ENCODE results near the gene NR1D1. TPM values are rescaled to one million over a fixed set of nuclear protein-coding genes. Genes with fewer than 3 reads are reported as not detected.

The NR1D1 gene
- total RNA-seq, 4 donors from 2014 or later, result 1.5 to 20.4 (median 18.3) TPM

DNA sequence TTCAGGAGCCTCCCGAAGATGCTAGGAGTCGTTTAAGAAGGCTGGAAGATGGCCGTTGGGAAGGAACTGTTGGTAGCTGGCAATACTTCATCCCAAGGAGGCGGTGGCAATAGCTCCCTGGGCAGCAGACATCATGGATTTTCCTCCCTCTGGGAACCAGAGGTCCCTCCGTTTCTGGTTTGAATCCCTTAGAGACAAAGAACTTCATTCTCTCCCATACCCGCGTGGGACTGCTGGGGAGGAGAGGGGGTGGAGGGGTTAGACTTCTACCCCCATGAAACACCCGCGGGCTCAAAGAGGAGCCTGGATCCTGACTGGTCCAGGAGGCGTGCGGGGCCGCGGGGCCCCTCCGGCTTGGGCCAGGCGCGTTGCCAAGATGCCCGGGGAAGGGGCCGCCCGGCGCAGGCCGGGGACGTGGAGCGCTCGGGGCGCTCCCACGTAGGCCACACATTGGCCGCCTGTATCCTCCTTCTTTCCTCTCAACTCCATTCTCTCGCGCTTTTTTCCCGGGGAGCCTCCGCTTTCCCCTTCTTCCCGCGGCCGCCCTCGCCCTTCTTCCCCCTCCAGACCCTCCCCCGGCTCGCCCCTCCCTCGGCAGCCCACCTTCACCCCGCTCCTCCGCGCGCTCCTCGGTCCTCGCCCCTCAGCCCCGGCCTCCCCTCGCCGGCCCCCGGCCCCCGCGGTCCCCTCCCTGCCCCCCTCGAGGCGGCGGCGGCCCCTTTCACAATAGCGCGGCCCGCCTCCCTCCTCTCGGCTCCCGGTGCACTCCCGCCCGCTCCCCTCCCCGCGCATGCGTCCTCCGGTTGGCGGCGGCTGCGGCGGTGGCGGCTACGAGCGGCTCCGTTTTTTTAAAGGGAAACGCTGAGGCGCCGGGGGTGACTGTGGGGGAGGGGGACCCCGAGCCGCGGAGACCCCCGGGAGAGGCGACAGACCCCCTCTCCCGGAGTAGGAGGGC is 21.1 kb upstream of the NR1D1 start, which contains the start of gene MSL1:
MSL1 (plus strand) TSS at position 791 of the 955 bp plus-strand sequence. CDS start 642 bp downstream, outside the sequence.
- no peaks in the 10 kb centered on the region for H3K9me3 ChIP-seq
- H3K36me3 ChIP-seq, result peaks cover 0 to 12% of the 10 kb centered on the region in 2 donors
- H3K4me3 ChIP-seq, result peak within 1 kb of the TSS; percentile 87 to 88
- 0 to 1% methylated on average over 10 to 20 of the region's 82 CpGs for WGBS, 2 donors (ENCODE audit: low coverage in 1 of 2)
- TF ChIP-seq, protein P1, sequence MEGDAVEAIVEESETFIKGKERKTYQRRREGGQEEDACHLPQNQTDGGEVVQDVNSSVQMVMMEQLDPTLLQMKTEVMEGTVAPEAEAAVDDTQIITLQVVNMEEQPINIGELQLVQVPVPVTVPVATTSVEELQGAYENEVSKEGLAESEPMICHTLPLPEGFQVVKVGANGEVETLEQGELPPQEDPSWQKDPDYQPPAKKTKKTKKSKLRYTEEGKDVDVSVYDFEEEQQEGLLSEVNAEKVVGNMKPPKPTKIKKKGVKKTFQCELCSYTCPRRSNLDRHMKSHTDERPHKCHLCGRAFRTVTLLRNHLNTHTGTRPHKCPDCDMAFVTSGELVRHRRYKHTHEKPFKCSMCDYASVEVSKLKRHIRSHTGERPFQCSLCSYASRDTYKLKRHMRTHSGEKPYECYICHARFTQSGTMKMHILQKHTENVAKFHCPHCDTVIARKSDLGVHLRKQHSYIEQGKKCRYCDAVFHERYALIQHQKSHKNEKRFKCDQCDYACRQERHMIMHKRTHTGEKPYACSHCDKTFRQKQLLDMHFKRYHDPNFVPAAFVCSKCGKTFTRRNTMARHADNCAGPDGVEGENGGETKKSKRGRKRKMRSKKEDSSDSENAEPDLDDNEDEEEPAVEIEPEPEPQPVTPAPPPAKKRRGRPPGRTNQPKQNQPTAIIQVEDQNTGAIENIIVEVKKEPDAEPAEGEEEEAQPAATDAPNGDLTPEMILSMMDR (IDR thresholded peaks at IDR 0.05), result no peak
- TF ChIP-seq POLR2A (IDR thresholded peaks at IDR 0.05) (peak in 1 of 2 donors; percentile 63), POLR2AphosphoS5 (IDR thresholded peaks at IDR 0.05) (peak; percentile 71)
- peak; percentile 92 for ATAC-seq
- H3K27ac ChIP-seq, result peak within 1 kb of the TSS; percentile 90 to 99 (median 96)
- H3K4me1 ChIP-seq, result peaks cover 0 to 44% (median 8%) of the 10 kb centered on the region in 3 donors
- no peaks in the 10 kb centered on the region for H3K27me3 ChIP-seq

DNA sequence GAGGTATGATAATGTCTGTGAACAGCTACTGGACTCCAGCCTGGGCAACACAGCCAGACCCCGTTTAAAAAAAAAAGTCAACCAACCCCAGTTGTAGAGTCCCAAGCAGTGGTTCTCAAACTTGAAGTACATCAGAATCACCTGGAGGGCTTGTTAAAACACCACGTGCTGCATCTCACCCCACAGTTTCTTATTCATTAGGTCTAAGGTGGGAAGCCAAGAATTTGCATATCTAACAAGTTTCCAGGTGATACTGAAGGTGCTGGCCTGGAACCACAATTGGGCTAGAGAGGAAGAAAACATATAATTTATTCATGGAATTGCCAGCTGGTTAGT is 14.7 kb upstream of the NR1D1 start:
- 20 to 33% methylated on average over 1 of the region's 2 CpGs for WGBS, 2 donors (ENCODE audit: low coverage in 1 of 2)
- no peak for ATAC-seq
- TF ChIP-seq POLR2AphosphoS5 (IDR thresholded peaks at IDR 0.05), result no peak
- TF ChIP-seq, protein P1 (IDR thresholded peaks at IDR 0.05), result no peak
- TF ChIP-seq EP300 (IDR thresholded peaks at IDR 0.05), result no peak
- TF ChIP-seq POLR2A (IDR thresholded peaks at IDR 0.05), result no peak
- H3K9me3 ChIP-seq, result no peaks in the 10 kb centered on the region
- H3K27ac ChIP-seq, result peak overlapping the region in 2 of 4 donors; percentile 98 to 99
- H3K36me3 ChIP-seq, result no peaks in the 10 kb centered on the region
- peaks cover 19 to 58% (median 33%) of the 10 kb centered on the region in 3 donors for H3K4me1 ChIP-seq
- no peaks in the 10 kb centered on the region for H3K27me3 ChIP-seq
- no peak overlapping the region for H3K4me3 ChIP-seq

DNA sequence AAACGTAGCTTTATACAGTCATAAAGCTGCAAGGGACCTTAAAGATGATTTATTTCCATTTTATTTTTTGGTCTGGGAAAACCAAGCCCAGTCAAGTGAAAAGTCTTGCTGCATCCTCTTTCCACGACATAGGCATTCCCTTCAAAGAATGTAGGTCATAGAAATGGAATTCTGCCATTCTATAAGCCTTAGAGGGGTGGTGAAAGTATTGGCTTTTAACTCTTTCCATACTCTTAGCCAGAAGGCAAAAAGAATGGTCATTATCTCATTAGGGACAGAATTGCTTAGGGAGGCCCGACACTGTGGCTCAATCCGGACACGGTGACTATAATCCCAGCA is 13.5 kb upstream of the NR1D1 start:
- Histone ChIP-seq H3K27me3 (no peaks in the 10 kb centered on the region), H3K36me3 (no peaks in the 10 kb centered on the region), H3K27ac (peak overlapping the region; percentile 48 to 99 (median 96)), H3K4me3 (peak overlapping the region in 1 of 2 donors; percentile 48), H3K9me3 (no peaks in the 10 kb centered on the region), H3K4me1 (peaks cover 23 to 63% (median 44%) of the 10 kb centered on the region in 3 donors)
- 0 to 21% methylated on average over 2 to 5 of the region's 5 CpGs for WGBS, 2 donors (ENCODE audit: low coverage in 1 of 2)
- ATAC-seq, result no peak
- TF ChIP-seq POLR2AphosphoS5 (IDR thresholded peaks at IDR 0.05), result no peak
- no peak for TF ChIP-seq POLR2A (IDR thresholded peaks at IDR 0.05)
- TF ChIP-seq, protein P1 (IDR thresholded peaks at IDR 0.05), result no peak
- TF ChIP-seq EP300 (IDR thresholded peaks at IDR 0.05), result no peak

DNA sequence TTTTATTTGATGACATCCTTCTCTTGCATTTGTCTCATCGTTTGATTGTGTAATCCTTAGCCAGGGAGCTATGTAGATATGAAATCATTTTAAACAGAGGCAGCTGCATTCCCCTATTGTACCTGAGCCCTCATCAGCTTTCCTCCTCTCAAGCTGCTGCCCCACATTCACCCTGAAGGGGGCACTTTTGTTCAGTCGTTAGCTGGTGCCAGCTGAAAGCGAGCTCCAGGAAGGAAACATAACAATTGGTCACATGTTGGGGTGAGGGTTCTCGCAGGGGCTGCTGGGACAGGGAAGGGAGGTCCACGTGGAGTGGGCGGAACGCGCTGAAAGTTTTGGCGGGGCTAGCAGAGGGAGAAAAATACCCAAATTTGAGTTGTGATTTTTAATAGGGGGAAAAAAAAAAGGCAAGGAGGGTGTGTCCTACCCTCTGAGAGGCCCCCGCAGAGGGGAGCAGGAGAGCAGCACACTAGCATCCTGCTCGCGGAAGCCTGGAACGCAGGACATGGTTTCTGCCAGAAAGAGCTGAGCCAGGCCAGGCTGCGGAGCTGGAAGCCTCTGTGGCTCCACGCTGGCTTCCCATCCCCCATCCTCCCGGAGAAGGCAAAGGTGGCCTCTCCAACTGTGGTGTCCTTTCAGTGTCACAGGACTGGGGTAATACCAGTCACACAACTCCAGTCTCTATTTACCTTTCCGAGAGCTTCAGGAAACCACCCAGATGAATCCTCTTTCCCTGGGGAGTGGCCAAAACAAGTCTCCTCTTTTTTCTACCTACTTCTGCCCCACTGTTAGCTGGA is 12.9 kb upstream of the NR1D1 start:
- Histone ChIP-seq H3K4me3 (peak overlapping the region; percentile 29 to 48), H3K27ac (peak overlapping the region; percentile 94 to 99 (median 97)), H3K4me1 (peaks cover 26 to 69% (median 49%) of the 10 kb centered on the region in 3 donors), H3K27me3 (no peaks in the 10 kb centered on the region), H3K36me3 (no peaks in the 10 kb centered on the region), H3K9me3 (no peaks in the 10 kb centered on the region)
- 0% methylated on average over 12 of the region's 17 CpGs for WGBS, 2 donors (ENCODE audit: low coverage in 1 of 2)
- TF ChIP-seq, protein P1 (IDR thresholded peaks at IDR 0.05), result peak in 2 of 4 experiments; percentile 95 to 96
- TF ChIP-seq POLR2AphosphoS5 (IDR thresholded peaks at IDR 0.05), result peak; percentile 80
- TF ChIP-seq POLR2A (IDR thresholded peaks at IDR 0.05), result peak in 1 of 2 donors; percentile 7
- no peak for TF ChIP-seq EP300 (IDR thresholded peaks at IDR 0.05)
- ATAC-seq, result peak; percentile 69
